KMS-11 (cell line): ENCODE results near the gene SERTM2.
"Not testable (repeated sequence)": the region's sequence is repeated elsewhere in the genome, so short reads cannot be mapped to it uniquely, and the experiment has no call there.

Experiments
- H2AFZ ChIP-seq: fragments of 200-600 bp; sonication (generic); 2 replicates; pipeline ENCODE4 v1.6.1; 2016; ENCODE audit warnings: antibody characterized with exemption, mixed run types, low read depth
- H3K27ac ChIP-seq: fragments of 200-600 bp; sonication (generic); 2 replicates; pipeline ENCODE4 v1.6.1; 2016; ENCODE audit warnings: mild to moderate bottlenecking, mixed run types
- H3K27me3 ChIP-seq: fragments of 200-600 bp; sonication (generic); 2 replicates; pipeline ENCODE4 v1.6.1; 2017; ENCODE audit warnings: mild to moderate bottlenecking, low read depth, mixed run types, moderate library complexity; ENCODE audit not compliant: insufficient read depth
- H3K36me3 ChIP-seq: fragments of 200-600 bp; sonication (generic); 2 replicates; pipeline ENCODE4 v1.6.1; 2017; ENCODE audit warnings: mild to moderate bottlenecking, mixed run types; ENCODE audit not compliant: insufficient read depth
- H3K4me1 ChIP-seq: fragments of 200-600 bp; sonication (generic); 2 replicates; pipeline ENCODE4 v1.6.1; 2016; ENCODE audit warnings: mild to moderate bottlenecking, low read depth, mixed run types; ENCODE audit not compliant: poor library complexity, severe bottlenecking
- H3K4me2 ChIP-seq: fragments of 200-600 bp; sonication (generic); 2 replicates; pipeline ENCODE4 v1.7.0; 2016; ENCODE audit warnings: mild to moderate bottlenecking, mixed run types
- H3K4me3 ChIP-seq: fragments of 200-600 bp; sonication (generic); IDR thresholded peaks from 2 replicates; pipeline ENCODE4 v1.6.1; 2017; ENCODE audit warnings: low read depth, low read length, mixed read lengths; ENCODE audit not compliant: insufficient read depth
- H3K79me2 ChIP-seq: fragments of 200-600 bp; sonication (generic); 2 replicates; pipeline ENCODE4 v1.6.1; 2016; ENCODE audit warnings: low read depth, mixed run types; ENCODE audit not compliant: insufficient read depth
- H3K9ac ChIP-seq: fragments of 200-600 bp; sonication (generic); 2 replicates; pipeline ENCODE4 v1.6.1; 2016; ENCODE audit warnings: mild to moderate bottlenecking, mixed run types
- H4K20me1 ChIP-seq: fragments of 200-600 bp; sonication (generic); 2 replicates; pipeline ENCODE4 v1.6.1; 2016; ENCODE audit warnings: mild to moderate bottlenecking, mixed run types; ENCODE audit not compliant: insufficient read depth
- TF ChIP-seq, protein P1 (sequence below): fragments of 200-600 bp; sonication (generic); conservative IDR thresholded peaks from 2 replicates; pipeline ENCODE4 v1.6.1; 2017; ENCODE audit warnings: low read depth, mild to moderate bottlenecking, antibody characterized with exemption, low read length, moderate library complexity, mixed read lengths

SERTM2 gene

DNA sequence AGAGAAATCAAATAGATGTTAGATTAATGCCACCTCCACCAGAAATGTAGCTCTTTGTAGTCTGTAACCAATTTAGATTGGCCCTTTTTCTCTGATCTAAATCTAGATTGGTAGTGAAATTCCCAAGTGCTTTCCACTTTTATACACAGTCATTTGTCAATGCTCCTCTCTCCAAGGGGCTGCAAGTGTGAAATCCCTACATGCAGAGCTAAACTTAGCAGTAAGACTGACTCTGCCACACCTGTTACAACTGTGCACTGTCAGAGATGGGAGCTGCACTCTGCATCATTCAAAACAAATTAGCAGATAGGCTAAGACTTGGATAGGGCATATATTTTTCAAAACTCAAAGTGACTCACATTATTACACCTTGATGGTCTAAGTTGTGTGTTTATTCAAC is 9.1 kb downstream of the SERTM2 start:
- no peak overlapping the region for H2AFZ ChIP-seq
- H3K36me3 ChIP-seq = no peaks in the 10 kb centered on the region
- H3K79me2 ChIP-seq = no peaks in the 10 kb centered on the region
- no peak overlapping the region for H3K27ac ChIP-seq
- no peak overlapping the region for H3K9ac ChIP-seq
- peaks cover 24% of the 10 kb centered on the region for H3K4me1 ChIP-seq
- H3K27me3 ChIP-seq = no peaks in the 10 kb centered on the region
- H4K20me1 ChIP-seq = no peaks in the 10 kb centered on the region
- no peak overlapping the region for H3K4me2 ChIP-seq
- H3K4me3 ChIP-seq = no peak overlapping the region
- TF ChIP-seq, protein P1, sequence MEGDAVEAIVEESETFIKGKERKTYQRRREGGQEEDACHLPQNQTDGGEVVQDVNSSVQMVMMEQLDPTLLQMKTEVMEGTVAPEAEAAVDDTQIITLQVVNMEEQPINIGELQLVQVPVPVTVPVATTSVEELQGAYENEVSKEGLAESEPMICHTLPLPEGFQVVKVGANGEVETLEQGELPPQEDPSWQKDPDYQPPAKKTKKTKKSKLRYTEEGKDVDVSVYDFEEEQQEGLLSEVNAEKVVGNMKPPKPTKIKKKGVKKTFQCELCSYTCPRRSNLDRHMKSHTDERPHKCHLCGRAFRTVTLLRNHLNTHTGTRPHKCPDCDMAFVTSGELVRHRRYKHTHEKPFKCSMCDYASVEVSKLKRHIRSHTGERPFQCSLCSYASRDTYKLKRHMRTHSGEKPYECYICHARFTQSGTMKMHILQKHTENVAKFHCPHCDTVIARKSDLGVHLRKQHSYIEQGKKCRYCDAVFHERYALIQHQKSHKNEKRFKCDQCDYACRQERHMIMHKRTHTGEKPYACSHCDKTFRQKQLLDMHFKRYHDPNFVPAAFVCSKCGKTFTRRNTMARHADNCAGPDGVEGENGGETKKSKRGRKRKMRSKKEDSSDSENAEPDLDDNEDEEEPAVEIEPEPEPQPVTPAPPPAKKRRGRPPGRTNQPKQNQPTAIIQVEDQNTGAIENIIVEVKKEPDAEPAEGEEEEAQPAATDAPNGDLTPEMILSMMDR = no peak

GRCh38 chrX:111521169-111521568 is 9.7 kb downstream of the SERTM2 start:
- TF ChIP-seq, protein P1 = no peak
- Histone ChIP-seq H3K36me3 (no peaks in the 10 kb centered on the region), H3K27me3 (no peaks in the 10 kb centered on the region), H4K20me1 (no peaks in the 10 kb centered on the region), H2AFZ (no peak overlapping the region), H3K79me2 (no peaks in the 10 kb centered on the region), H3K27ac (no peak overlapping the region), H3K9ac (no peak overlapping the region), H3K4me3 (no peak overlapping the region), H3K4me1 (peaks cover 24% of the 10 kb centered on the region), H3K4me2 (no peak overlapping the region)

DNA sequence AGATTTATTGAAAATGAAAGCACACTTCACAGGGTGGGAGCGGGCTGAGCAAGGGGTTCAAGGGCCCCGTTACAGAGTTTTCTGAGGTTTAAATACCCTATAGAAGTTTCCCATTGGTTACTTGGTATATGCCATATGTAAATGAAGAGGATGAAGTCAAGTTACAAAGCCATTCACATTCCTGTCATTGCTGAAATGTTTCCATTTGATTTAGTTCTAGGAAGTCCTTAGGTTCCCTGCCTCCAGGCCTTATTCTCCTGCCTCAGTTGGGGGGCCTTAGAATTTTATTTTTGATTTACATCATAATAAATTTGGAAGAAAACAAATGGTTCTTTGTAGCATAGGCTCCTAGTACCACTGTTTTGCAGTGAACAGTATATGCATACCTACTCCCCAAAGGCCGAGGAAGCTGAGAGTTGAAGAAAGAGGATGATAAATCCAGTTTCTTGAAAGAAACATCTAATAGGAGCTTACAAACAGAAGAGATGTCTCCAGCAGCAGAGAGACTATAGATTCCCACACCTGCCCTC is 31.8 kb downstream of the SERTM2 start:
- no peaks in the 10 kb centered on the region for H3K79me2 ChIP-seq
- H3K36me3 ChIP-seq = no peaks in the 10 kb centered on the region
- no peak overlapping the region for H3K27ac ChIP-seq
- H4K20me1 ChIP-seq = no peaks in the 10 kb centered on the region
- no peaks in the 10 kb centered on the region for H3K27me3 ChIP-seq
- H3K4me3 ChIP-seq = no peak overlapping the region
- H3K9ac ChIP-seq = no peak overlapping the region
- TF ChIP-seq, protein P1 = no peak
- no peak overlapping the region for H3K4me2 ChIP-seq
- H3K4me1 ChIP-seq = no peaks in the 10 kb centered on the region
- H2AFZ ChIP-seq = no peak overlapping the region

GRCh38 chrX:111549235-111549634 is 37.8 kb downstream of the SERTM2 start:
- H3K27ac ChIP-seq = not testable (repeated sequence)

GRCh38 chrX:111555406-111555958 is 44.0 kb downstream of the SERTM2 start:
- Histone ChIP-seq H3K4me3 (no peak overlapping the region), H3K9ac (no peak overlapping the region), H3K79me2 (no peaks in the 10 kb centered on the region), H3K4me2 (no peak overlapping the region), H2AFZ (no peak overlapping the region), H3K27ac (no peak overlapping the region), H4K20me1 (no peaks in the 10 kb centered on the region), H3K36me3 (no peaks in the 10 kb centered on the region), H3K27me3 (no peaks in the 10 kb centered on the region), H3K4me1 (no peaks in the 10 kb centered on the region)
- TF ChIP-seq, protein P1 = no peak

More at GRCh38 chrX:111549235-111549634, 37.8 kb downstream of the SERTM2 start:
- not testable (repeated sequence) for H4K20me1 ChIP-seq, H3K36me3 ChIP-seq, H3K4me1 ChIP-seq, H3K79me2 ChIP-seq, H2AFZ ChIP-seq, H3K27me3 ChIP-seq, H3K4me3 ChIP-seq, H3K9ac ChIP-seq, H3K4me2 ChIP-seq
